Stimulated activated CD4-positive, alpha-beta T cell treated with anti-CD3 and anti-CD28 coated beads, TNF-alpha, amount 100 ng/mL, for 4 hours (primary cell): Measurements from ENCODE around the gene MPZL1.

Source experiments
- DNase-seq, 3 experiments: peaks; one replicate each; pipeline ENCODE4 v3.0.0-alpha.2; 2020; ENCODE audit warnings: low read depth in 3 of 3

MPZL1 gene

DNA sequence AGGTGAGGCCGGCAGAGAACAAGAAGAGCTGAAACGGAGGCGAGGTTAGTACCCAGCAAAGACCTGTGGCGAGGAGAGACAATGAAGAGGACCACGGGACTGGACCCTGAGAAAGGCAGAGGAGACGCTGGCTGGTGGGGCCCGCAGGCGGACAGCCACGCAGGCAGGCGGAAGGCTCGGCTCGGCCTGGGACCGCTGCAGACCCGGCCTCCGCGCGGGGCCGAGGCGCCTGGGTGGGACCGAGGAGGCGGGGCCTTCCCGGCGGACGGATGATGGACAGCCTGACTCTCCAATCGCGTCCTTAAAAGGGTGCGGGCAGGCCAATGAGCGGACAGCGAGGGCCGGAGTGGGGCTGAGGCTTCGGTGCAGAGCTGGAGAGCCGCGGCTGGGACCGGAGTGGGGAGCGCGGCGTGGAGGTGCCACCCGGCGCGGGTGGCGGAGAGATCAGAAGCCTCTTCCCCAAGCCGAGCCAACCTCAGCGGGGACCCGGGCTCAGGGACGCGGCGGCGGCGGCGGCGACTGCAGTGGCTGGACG is at the start of gene MPZL1:
MPZL1 (plus strand) TSS at position 366 of the 535 bp plus-strand sequence. CDS start 170 bp downstream, outside the sequence.
- peak; percentile 85 to 92 (median 88) for DNase-seq

DNA sequence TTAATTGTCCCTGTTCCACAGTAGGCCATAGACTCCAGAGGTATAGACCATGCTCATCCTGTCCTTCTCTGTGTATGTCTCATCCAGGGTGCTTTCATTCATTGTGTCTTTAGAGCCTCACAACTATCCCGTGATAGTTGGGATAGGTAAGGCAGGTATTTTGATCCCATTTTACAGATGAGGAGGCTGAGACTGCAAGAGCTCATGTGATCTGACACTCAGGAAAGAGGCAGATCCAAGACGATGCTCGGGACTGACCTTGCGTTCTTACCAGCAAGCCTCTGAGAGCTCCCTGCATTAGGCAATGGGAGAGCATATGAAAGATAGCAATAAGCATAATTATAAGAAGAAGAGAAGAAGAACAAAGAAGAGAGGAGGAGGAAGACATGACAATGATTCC is 49.0 kb upstream of the MPZL1 start:
- no peak for DNase-seq

DNA sequence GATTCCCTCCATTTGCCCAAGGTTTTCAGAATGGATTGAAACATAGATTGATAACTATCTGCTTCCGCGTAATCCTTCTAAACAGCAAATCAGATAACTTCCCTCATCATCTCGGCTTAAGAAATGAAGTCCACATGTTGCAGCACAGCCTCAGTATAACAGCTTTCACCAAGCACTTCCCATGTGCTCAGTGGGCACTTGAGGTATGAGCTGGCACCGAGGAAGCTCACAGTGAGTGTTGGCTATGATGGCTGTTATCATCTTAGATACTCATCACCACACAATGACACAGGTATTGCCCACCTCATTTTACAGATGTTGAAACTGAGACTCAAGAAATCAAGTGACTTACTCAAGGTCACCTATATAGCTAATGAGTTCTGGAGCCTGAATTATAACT is 48.5 kb upstream of the MPZL1 start:
- DNase-seq: no peak

DNA sequence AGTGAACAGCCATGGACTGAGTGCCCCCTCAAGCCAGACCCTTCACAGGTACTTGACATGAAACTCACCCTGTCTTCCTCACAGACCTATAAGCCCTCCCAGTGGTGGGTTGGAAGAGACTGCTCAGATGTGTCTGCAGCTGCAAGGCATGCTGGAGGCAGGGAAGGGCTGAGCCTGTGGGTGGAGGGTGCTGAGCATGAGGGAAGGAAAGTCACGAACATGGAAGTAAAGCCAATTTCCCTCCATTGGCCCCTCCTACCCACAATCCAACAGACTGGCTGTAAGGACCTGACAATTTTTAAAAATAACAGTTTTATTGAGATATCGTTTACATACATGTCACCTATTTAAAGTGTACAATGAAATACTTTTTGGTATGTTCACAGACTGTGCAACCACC is 47.6 kb upstream of the MPZL1 start:
- DNase-seq: no peak

DNA sequence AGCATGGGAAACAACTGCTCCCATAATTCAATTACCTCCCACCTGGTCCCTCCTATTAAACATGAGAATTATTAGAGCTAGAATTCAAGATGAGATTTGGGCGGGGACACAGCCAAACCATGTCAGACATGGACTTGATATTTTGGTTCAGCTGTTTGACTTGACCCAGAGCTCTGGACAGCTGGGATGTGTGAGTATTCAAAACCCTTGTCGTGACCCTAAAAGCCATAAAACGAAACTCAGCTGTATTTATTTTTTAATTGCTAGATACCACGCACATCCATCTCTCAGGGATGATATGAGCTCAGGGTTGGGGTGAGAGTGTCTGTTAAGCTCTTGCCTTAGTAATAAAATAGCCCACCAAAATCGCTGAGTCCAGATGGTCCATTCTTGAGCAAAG is 46.3 kb upstream of the MPZL1 start:
- DNase-seq: no peak

DNA sequence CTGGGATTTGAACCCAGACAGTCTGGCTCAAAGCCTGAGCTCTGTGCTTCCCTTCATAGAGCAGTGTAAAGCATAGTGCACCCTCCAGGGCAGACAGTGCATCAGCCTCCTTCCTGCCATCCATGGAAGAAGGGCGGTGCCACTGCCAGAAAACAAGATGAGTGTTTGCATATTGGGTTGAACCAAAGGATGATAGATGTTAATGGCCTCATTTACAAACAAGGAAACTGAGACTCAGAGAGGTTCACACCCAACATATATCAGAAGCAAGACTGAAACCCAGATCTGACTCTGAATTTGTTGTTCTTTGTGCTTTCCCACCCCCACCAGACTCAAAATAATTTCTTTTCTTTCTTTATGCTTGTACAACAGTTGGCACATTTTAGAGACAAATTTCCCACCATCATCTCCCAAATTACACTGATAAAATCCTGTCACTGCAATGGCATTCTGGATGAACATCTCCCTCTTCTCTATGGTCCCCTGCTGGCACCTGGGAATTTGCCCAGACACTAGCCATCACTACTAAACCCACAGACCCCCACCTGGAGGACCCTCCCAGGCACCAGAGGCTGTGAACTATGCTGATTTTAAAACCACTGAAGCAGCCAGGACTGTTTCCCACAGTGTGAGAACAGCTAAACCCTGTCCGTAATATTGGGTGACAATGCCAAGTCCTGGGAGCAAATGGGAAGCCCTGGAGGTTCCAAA is 45.4 kb upstream of the MPZL1 start:
- no peak for DNase-seq

DNA sequence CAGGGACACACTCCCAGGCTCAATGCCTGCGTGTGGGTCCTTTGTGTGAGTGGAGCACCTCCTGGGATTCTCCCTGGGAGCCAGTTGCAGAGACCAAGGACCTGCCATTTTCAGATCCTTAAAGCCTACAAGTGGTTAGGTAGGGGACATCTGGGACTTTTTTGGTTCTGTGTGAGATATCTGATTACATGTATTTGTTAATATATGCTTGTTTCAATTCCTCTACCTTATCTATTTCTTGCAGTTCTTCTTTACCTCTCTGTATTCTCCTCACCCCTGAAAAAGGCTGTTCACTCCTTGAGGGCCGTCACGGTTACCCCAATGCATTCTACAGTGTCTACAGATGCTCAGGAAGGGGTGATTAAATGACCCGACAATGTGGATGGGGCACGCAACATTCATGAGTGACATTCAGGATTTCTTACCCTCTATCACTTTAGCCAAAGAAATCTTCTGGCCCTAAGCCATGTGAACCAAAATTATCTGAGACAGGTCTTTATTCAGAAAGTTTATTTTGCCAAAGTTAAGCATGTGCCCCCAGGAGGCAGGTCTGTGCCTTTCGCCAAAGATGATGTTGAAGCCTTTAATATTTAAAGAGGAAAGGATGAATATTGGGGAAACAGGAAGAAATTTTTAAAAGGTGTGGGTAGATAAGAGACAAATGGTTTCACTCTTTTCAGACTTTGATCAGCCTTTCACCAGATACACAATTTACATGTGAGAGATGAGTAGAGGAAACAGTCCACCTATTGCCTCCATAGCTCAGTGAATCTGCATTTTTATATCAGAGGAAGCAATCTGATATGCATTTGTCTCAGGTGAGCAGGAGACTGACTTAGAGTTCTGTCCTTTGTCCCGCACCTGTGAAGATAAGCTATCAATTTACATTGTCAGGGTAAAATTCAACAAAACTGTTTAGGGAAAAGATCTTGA is 44.6 kb upstream of the MPZL1 start:
- DNase-seq: no peak

DNA sequence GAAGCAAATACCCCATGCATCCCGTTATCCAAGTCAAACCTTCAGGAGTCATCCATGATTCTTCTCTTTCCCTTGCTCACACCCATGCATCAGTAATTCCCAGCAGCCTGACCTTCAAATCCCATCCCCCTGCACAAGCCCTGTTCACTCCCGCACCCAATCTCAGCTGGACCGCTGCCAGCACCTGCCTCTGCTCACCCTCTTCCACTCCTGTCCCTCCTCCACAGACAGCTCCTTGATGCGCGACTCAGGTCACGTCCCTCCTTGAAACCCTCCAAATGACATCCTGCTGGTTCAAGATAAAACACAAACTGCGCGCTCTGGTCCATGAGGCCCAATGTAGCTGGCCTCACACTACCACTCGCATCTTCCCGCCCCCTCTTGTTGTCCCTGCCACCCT is 43.4 kb upstream of the MPZL1 start:
- DNase-seq: no peak

DNA sequence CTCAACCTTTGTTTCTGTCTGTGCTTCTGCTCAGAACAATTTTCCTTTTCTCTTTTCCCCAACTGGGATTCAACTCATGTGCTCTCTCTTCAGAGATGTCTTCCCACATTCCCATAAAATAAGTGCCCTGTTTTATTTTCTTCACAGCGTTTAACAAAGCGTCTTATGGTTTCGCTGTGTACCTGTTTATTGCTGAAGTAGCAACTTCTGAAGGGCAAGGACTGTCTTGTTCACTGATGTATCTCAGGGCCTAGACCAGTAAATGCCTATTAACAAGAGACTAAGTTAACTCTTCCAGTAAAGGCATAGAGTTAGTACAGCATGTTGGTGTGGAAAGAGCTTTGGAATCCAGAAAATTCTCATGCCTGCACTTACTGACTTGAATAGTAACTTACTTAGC is 42.9 kb upstream of the MPZL1 start:
- no peak for DNase-seq

DNA sequence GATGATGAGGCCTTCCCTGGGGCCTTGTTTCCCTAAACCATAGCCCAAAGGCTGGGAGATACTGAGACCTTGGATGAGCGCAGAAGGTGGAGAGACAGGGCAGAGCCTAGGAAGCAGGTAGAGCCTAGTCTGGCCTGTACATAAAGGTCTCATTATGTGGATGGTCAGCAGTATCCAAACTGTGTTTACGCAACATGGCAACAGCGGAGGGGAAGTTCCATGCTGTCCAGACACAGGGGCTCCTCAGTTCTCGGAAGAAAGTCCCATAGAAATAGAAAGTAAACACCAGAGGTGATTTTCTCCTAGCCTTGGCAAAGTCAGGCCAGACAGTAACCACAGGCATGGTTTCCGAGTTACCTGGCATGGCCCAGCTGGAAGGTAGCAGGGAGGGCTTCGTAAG is 42.1 kb upstream of the MPZL1 start:
- DNase-seq: no peak

DNA sequence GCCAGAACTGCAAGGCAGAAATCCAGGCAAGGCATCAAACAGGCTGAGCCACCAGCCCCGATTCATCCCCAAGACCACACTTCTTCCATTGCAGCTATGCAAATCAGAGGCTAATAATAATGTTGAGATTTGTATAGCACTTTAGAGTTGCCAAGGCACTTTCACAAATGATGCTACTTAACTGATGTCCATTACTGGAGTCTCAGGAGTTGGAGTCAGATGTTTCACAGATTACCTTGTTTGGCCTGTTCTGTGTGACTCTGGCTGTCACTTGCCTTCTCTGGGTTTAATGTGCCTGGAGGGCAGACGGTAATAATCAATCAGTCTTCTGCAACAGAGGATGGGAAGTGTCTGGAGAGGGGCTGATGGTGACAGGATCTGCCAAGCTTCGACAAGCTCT is 40.8 kb upstream of the MPZL1 start:
- no peak for DNase-seq

DNA sequence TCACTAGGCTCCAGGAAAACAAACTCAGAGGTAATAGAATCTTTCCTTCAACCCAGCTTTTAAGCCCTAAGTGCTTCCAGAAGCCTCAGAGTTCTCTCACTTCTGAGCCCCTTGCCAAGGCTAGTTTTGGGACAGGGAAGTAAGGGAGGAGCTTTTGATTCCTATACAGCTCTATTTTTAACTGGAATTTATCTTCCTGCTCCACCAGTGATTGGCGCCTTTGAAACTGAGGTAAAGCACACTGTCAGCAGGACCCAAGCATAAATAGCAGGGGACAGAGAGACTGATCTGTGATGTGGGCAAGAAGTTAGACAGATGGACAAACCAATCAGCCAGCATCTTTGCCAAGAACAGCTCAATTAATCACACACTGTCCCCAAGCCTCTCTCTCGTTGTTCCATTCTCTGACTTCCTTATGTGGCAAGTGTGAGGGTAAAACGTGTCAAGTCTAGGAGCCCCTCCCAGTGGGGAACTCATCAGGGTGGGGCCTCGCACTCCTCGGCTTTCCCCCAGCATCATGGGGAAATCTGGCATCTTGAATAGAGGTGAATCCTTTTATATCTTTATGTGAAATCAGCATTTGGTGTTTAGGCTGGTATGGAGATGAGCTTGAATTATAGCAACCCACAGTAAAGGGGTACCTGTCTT is 40.2 kb upstream of the MPZL1 start:
- no peak for DNase-seq

DNA sequence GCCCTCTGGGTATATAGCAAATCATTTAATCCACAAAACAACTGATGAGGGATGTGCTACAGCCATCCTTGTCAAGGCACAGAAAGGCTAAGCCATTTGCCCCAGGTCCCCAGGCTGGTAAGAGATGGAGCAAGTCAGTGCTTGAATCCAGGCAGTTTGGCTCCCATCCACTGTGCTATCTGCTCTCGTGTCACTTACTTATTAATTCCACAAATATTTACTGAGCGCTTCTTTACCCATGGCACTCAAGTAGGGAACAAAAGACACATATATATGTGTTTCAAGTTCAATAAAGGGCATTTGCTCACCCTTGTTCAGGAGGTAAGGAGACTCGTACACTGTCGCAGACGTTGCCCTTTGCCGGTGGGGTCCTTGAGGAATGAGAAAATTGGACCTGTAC is 38.6 kb upstream of the MPZL1 start:
- DNase-seq: no peak

DNA sequence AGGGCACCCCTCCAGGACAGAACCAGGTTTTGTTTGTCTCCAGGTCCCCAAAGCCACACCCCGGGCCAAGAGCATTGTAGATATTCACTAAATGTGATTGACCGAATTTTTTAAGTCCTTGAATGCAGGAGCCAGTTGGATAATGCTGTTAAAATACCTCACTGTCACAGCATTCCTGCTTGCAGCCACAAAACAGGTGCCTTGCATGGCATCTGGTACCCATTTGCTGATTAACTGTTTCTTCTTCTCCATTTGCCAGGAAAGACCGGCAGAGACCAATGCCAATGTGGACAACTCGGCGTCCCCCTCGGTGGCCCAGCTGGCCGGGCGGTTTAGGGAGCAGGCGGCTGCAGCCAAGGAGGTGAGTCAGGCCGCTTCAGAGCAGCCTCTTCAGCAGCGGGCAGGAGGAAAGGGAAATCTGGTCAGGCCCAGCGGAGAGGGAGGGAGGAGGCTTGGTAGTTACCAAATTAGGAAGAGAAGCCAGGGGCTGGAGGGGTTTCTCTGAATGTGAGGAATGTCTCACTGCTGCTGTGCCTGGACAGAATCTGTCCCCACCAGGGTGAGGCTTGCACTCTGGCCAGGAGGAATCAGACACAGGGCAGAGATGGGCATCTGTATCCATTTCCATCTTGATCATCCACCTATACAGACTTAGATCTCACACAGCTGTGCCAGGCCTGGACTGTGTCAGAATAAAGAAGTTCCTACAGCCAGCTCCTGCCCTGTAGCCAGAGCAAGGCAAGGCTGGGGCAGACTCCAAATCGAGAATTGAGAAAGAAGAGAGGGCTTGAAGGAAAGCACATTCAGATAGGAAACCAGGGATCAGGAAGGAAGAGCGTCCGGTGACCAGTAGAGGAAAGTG is 37.9 kb upstream of the MPZL1 start:
- DNase-seq: no peak

DNA sequence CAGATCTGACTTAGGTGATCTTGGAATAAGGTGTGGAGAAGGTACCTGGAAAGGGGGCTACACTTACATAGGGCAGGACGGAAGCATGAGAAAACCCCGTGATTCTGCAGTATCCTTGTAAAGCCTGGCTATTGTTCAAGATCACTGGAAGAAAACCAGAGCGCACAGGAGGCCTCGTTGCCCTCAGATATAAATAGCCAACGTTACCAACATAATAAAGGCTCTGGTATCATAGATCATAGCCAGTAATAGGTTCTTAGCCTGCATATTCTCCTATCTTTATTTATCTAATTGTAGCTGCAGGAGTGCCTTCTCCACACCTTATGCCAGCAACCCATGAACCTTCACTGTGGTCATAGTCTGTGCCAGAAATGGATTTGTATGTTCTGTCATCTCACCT is 35.9 kb upstream of the MPZL1 start:
- DNase-seq: no peak

DNA sequence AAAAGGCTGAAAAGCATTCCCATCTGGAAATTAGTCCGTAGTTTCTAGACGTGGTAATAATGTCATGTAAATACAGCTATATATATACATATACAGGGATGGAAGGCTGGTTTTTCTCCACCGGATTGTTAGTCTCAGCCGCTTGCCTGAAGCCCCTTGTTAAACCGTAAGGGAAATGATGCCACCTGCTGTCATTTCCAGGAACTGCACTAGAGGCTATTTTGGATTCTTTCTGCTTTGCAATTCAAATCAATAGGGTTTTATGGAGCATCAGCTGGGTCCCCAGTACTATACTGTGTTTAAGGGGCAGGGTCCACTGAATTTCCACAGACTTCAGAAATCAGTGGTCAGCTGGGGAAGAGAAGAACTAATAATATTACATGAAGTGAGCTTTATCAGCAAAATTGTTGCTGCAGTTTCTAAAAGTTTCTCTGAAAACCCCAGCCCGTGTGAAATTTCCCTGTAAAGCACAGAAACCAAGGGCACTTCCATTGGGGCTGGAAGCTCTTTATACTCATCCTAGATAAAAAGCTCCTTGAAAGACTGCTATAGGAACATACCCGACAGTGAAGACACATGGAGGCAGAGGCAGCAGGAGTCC is 33.8 kb upstream of the MPZL1 start:
- DNase-seq: peak; percentile 47 to 74 (median 60)

DNA sequence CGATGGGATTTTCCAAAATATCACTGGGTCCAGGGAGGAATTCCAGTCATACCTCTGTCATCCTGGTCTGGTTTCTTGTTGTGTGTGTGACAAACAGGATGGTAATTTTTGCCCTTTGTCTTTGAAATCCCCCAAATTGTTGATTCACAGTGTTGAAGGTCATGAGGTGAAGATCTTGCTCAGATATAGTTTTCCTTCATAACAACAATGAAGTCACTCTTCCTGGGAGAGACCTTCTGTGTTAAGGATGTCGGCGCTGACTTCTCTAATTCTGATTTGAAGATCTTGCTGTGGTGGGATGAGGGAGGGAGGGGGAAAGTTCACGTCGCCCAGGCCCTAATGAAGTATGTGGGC is 32.2 kb upstream of the MPZL1 start:
- no peak for DNase-seq

DNA sequence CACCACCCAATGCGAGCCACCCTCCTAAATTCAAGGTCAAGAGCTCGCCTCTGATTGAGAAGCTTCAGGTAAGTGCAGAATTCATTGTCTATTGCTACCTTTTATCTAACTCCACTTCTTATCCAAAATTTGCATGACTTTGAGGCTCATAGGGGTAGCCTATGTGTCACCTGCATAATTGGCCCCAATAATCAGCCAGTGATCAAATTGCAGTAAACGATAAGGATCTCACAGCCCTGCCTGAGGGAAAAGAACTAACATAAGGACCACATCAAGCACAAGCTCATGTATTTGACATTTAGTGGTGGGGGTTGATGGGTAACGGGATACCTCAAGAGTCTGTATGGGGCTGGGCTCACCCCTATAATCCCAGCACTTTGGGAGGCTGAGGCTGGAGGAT is 31.7 kb upstream of the MPZL1 start:
- no peak for DNase-seq

DNA sequence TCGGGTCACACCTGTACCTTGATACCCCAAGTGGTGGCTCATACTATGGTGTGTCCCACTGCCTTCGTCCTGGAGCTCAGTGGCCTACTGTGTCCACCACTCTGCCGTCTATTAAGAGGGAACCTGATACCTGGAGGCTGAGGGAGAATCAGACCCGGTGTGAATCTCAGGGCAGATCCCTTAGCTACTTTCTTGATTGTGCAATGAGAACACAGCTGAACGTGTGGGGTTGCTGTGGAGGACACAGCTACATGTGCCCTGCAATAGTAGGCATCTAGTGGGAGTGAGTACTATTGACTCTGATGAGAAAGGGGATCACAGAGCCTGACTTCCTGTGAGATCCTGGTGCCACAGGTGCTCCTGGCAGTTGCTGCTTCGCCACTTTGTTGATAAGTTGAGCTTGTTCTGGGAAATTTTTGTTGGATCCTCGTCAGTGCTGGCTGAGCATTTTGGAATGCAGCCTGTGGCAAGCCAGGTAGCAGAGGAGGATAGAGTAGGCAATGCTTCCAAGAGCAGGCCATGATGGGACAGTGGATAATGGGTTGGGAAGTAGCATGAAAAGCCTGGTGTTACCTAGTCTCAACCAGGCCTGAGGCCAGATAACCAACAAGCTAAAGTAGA is 28.2 kb upstream of the MPZL1 start:
- no peak for DNase-seq

DNA sequence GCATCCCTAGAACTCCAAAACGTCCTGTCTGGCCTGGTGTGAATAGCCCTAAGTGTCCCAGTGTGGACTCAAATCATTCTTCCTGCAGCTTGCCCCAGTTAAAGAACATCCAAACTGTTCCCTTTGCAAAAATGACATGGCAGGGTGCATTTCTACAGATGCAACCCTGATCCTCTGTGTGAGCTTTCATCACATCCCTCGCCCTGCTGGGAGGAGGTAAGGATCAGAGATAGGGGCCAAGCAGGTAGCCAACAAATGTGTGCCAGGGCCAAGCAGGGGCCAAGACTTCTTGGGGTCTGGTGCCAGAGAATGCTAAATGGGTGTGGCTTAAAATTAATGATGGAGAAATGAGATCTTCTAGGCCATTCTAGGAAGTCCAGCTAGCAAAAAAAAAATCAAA is 27.1 kb upstream of the MPZL1 start:
- DNase-seq: no peak

DNA sequence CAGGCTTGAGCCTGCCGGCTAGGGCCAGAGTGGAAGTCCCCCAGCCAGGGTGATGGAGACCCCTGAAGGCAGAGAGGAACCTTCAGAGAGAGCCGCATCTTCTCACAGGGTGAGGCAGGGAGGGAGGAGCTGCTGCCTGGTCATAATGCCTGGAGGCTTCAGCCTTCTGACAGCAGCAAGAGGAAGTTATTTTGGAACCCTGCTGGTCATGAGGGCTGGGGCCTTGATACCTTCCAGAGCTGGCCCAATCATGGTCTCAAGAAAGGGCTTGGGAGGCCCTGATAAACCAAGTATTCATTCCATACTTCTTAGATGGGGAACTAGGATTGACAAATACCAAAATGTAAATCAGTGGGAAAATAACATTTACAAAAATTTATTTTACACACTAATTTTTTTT is 26.6 kb upstream of the MPZL1 start:
- DNase-seq: no peak
